Epithelial cell of alveolus of lung (primary cell): Measurements from ENCODE around the gene ANKRD61. TPM values are rescaled to one million over a fixed set of nuclear protein-coding genes. Genes with fewer than 3 reads are reported as not detected.

ENCODE experiments used
- total RNA-seq: library from RNA; depleted of rRNA; stranded (reverse); fragments of >200 nt; gene quantifications from 2 replicates; pipeline ENCODE4 v1.2.1, GENCODE V29; 2015

Gene ANKRD61
- 0.08 and 0.39 TPM in 2 replicates for total RNA-seq

GRCh38 chr7:6030988-6031387 is at the start of gene ANKRD61:
Gene ANKRD61, plus strand, starts transcription at chr7:6031376. Its CDS starts 0 bp downstream, at chr7:6031376.

GRCh38 chr7:6008668-6009611 is 22.2 kb upstream of the ANKRD61 start, which contains the start of the genes AIMP2 and PMS2:
Gene AIMP2, plus strand, starts transcription at chr7:6009272. Its CDS starts 92 bp downstream, at chr7:6009364.
Gene PMS2, minus strand, starts transcription at chr7:6009049. Its CDS starts 30 bp downstream, at chr7:6009019.

Other genes with a start within 250 kb of the ANKRD61 start
- 26.5 and 27.1 TPM in 2 replicates for gene RNF216, start 249.7 kb upstream of the ANKRD61 start, total RNA-seq
- not detected in 2 replicates for gene OCM, start 150.6 kb upstream of the ANKRD61 start, total RNA-seq
- gene CCZ1, start 132.6 kb upstream of the ANKRD61 start, total RNA-seq, result 35.0 and 72.9 TPM in 2 replicates
- not detected in 2 replicates for gene RSPH10B, start 60.7 kb upstream of the ANKRD61 start, total RNA-seq
- gene PMS2, start 22.3 kb upstream of the ANKRD61 start, total RNA-seq, result 8.9 and 11.9 TPM in 2 replicates
- gene AIMP2, start 22.1 kb upstream of the ANKRD61 start, total RNA-seq, result 40.4 and 74.5 TPM in 2 replicates
- gene EIF2AK1, start 27.8 kb downstream of the ANKRD61 start, total RNA-seq, result 111 and 166 TPM in 2 replicates
- gene USP42, start 73.6 kb downstream of the ANKRD61 start, total RNA-seq, result 5.2 and 6.1 TPM in 2 replicates
- 15.1 and 15.9 TPM in 2 replicates for gene CYTH3, start 241.2 kb downstream of the ANKRD61 start, total RNA-seq